ENCODE results near the gene ASIC3. TPM values are rescaled to one million over a fixed set of nuclear protein-coding genes. Genes with fewer than 3 reads are reported as not detected.
A peak's percentile ranks its signal among the peaks of the same experiment; 100 is the strongest.

ASIC3 gene
- total RNA-seq, 2 donors from 2014 or later = 2.5 to 3.0 TPM

GRCh38 chr7:151080067-151080521, 31.8 kb downstream of the ASIC3 start:
- H3K27me3 ChIP-seq (ENCODE audit: control insufficient read depth, insufficient read depth, low read length, poor library complexity, severe bottlenecking) = peaks cover 6% of the 10 kb centered on the region
- H3K9me3 ChIP-seq (ENCODE audit: control insufficient read depth, low read length) = no peaks in the 10 kb centered on the region
- Mint-ChIP-seq H3K27me3 (ENCODE audit: insufficient read depth) (peaks cover 1% of the 10 kb centered on the region), H3K36me3 (ENCODE audit: low read depth) (peaks cover 15% of the 10 kb centered on the region), H3K9me3 (no peaks in the 10 kb centered on the region), H3K4me3 (peak overlapping the region; percentile 76), H3K27ac (peak overlapping the region; percentile 83), H3K4me1 (peaks cover 35% of the 10 kb centered on the region)
- 1 to 2% methylated on average over 12 to 31 of the region's 31 CpGs for WGBS, 2 experiments (ENCODE audit: insufficient coverage in 1 of 2, insufficient read length in 1 of 2)
- peak overlapping the region; percentile 73 for H3K27ac ChIP-seq (ENCODE audit: low read depth, low read length)
- H3K36me3 ChIP-seq (ENCODE audit: control insufficient read depth, insufficient read depth, low read length) = peaks cover 10% of the 10 kb centered on the region
- H3K4me3 ChIP-seq (ENCODE audit: low read length) = peak overlapping the region; percentile 93
- H3K4me1 ChIP-seq (ENCODE audit: control insufficient read depth, insufficient read depth, low read length) = peaks cover 20% of the 10 kb centered on the region
- H3K9ac ChIP-seq (ENCODE audit: extremely low read depth, low read length, poor library complexity, severe bottlenecking) = peak overlapping the region; percentile 86
- DNase-seq = peak; percentile 70
- no peak for TF ChIP-seq CTCF (conservative IDR thresholded peaks at IDR 0.05)

GRCh38 chr7:151080522-151081169, 32.3 kb downstream of the ASIC3 start, which contains the start of gene FASTK:
TSS of gene FASTK (minus strand) at chr7:151080809. CDS start at chr7:151080766, 43 bp downstream.
- Mint-ChIP-seq H3K4me1 (peaks cover 36% of the 10 kb centered on the region), H3K36me3 (ENCODE audit: low read depth) (peaks cover 12% of the 10 kb centered on the region), H3K9me3 (no peaks in the 10 kb centered on the region), H3K4me3 (peak within 1 kb of the TSS; percentile 76), H3K27me3 (ENCODE audit: insufficient read depth) (peaks cover 1% of the 10 kb centered on the region), H3K27ac (peak within 1 kb of the TSS; percentile 83)
- peak within 1 kb of the TSS; percentile 73 for H3K27ac ChIP-seq (ENCODE audit: low read depth, low read length)
- peak within 1 kb of the TSS; percentile 93 for H3K4me3 ChIP-seq (ENCODE audit: low read length)
- DNase-seq = peak; percentile 95
- H3K27me3 ChIP-seq (ENCODE audit: control insufficient read depth, insufficient read depth, low read length, poor library complexity, severe bottlenecking) = peaks cover 6% of the 10 kb centered on the region
- WGBS, 2 experiments (ENCODE audit: insufficient coverage in 1 of 2, insufficient read length in 1 of 2) = 1% methylated on average over 21 to 66 of the region's 66 CpGs
- peaks cover 20% of the 10 kb centered on the region for H3K4me1 ChIP-seq (ENCODE audit: control insufficient read depth, insufficient read depth, low read length)
- no peaks in the 10 kb centered on the region for H3K9me3 ChIP-seq (ENCODE audit: control insufficient read depth, low read length)
- peak within 1 kb of the TSS; percentile 86 for H3K9ac ChIP-seq (ENCODE audit: extremely low read depth, low read length, poor library complexity, severe bottlenecking)
- peaks cover 10% of the 10 kb centered on the region for H3K36me3 ChIP-seq (ENCODE audit: control insufficient read depth, insufficient read depth, low read length)
- TF ChIP-seq CTCF (conservative IDR thresholded peaks at IDR 0.05) = no peak

- 36 to 45% methylated on average over 33 to 64 of the region's 64 CpGs for WGBS, 2 experiments (ENCODE audit: insufficient coverage in 1 of 2, insufficient read length in 1 of 2)
- Histone ChIP-seq H3K36me3 (ENCODE audit: control insufficient read depth, insufficient read depth, low read length) (peaks cover 4% of the 10 kb centered on the region), H3K9ac (ENCODE audit: extremely low read depth, low read length, poor library complexity, severe bottlenecking) (peak overlapping the region; percentile 20), H3K4me3 (ENCODE audit: low read length) (peak overlapping the region; percentile 93), H3K4me1 (ENCODE audit: control insufficient read depth, insufficient read depth, low read length) (peaks cover 20% of the 10 kb centered on the region), H3K9me3 (ENCODE audit: control insufficient read depth, low read length) (no peaks in the 10 kb centered on the region), H3K27ac (ENCODE audit: low read depth, low read length) (peak overlapping the region; percentile 55), H3K27me3 (ENCODE audit: control insufficient read depth, insufficient read depth, low read length, poor library complexity, severe bottlenecking) (peaks cover 6% of the 10 kb centered on the region)
- TF ChIP-seq CTCF (conservative IDR thresholded peaks at IDR 0.05) = no peak
- Mint-ChIP-seq H3K4me1 (peaks cover 31% of the 10 kb centered on the region), H3K27ac (peak overlapping the region; percentile 72), H3K27me3 (ENCODE audit: insufficient read depth) (peaks cover 1% of the 10 kb centered on the region), H3K36me3 (ENCODE audit: low read depth) (peaks cover 7% of the 10 kb centered on the region), H3K9me3 (no peaks in the 10 kb centered on the region), H3K4me3 (peak overlapping the region; percentile 76)
- peak; percentile 61 for DNase-seq
These were observed 33.1 kb downstream of the ASIC3 start for GRCh38 chr7:151081170-151082101.

Measured in endodermal cell (in vitro differentiated cells).